Stimulated activated CD4-positive, alpha-beta T cell treated with anti-CD3 and anti-CD28 coated beads, TNF-alpha, amount 100 ng/mL, for 1 hour (primary cell): Measurements from ENCODE around the gene PDILT.

Experiments
- DNase-seq, 3 donors: peaks; one replicate each; pipeline ENCODE4 v3.0.0-alpha.2; 2020; ENCODE audit warnings: low read depth in 3 of 3, low spot score in 1 of 3

The PDILT gene

DNA sequence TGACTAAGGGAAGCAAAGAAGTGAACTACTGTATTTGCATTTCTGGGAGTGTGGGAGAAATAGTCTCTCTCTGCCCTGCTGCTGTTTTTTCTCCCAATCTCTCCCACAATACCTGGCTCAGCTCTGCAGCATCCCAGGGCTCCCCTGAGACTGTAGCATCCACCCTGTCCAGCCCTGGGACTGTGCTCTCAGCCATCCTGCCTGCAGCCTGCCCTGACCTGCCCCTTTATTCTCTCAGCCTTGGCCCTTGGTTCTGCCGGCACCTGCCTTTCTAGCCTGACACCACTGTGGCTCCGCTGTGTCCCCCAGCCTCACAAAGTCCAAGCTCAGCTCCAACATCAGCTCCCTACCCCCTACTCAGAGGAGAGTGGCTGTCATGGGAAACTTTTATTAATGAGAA lies 1.9 kb downstream of the PDILT start:
- no peak for DNase-seq

DNA sequence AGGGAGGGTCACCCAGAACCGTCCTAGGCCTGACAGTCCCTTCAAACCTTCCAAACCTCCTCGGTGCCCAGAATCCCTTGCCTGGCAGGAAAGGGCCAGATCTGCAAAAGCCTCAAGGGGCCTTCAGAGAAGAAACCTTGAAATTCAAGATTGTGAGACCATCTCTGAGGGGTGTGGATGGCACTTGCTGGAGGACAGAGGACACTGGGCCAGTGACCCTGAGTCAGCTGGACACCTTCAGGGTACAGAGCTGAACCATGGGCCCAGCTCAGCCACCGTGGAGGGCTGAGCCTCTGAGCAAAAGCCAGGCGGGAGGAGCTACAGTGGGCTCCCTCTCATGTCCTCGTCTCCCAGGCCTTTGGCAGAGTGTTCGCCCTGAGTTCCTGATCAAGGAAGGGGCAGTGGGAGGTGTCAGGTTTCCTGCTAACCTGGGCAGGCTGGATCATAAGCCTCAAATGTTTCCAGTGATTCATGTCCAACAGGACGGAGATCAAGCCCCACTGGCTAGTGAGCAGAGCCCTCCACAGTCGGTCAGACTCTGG lies 3.0 kb downstream of the PDILT start:
- no peak for DNase-seq

DNA sequence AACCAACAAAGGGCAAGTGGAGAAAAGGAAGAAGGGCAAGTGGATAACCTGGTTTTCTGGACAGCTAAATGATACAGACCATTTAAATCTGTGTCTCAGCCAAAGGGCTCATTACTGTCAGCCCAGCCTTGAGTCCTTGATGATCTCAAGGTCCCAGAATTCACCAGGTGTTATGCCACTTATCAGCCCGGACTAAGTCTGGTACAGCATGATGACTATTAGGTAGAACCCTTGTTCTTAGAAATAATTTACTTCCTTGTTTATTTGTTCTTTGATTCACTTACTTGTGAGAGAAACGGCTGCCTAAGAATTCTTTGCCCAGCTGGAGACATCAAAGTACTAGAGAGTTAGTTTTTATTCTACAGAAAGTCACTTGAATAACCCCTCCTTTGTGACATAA lies 3.5 kb downstream of the PDILT start:
- no peak for DNase-seq

DNA sequence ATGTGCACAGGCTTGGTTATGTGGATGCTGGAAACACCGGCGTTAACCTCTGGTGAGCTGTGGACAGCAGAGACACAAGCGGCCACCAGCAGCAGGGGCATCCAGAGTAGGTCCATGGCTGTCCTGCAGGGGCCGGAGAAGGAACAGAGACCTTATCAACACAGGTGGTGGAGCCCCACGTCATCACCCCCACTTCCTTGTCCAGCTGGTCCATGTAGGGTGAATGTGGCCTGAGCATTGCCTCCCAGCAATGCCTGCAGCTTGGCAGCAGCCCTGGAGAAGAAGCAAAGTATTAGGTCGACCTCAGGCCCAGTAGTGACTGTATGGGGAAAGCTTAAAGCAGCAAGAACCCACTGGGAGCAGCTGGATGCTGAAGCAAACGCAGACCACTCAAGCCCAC lies 5.4 kb downstream of the PDILT start:
- no peak for DNase-seq

DNA sequence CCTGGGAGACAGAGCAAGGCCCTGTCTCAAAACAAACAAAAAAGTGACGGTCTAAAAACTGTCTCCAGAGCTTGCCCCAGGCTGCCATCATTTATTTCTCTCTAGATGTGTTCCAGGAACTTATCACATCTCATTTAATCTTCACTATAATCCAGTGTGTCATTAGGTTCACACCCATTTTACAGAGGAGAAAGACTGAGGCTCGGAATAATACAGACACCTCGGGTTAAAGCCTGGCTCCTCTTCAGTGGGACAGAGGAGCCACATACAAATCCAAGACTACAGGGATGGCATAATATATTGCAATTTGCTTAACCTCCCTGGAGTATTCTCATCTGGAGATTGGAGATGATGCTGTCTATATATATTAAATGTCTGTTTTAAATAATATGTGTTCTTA lies 5.9 kb downstream of the PDILT start:
- DNase-seq: no peak

DNA sequence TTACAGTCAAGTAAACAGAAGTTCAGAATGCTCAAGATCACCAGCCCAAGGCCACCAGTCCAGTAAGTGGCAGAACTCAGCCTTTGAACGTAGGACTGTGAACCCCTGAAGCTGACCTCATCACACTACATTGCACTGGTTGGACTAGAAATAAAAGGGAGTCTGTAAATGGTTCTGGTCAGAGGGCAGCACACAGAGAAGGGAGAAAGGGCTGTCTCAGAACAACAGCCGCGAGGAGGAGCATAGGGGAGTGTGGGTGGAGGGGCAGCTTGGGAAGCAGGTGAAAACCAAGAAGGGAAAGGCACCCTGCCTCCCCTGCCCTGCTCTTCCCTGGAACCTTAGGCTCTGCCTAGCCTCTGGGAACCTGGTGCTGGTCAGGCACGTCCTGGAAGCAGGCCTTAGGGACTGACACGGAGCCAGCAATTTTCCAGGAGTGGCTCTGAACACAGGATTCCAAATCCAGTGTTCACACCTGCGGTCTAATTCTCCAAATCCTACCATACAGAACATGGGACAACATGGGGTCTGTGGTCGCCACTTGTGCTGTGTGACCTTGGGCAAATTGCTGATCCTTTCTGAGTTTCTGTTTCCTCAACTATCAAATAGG lies 7.0 kb downstream of the PDILT start:
- no peak for DNase-seq

DNA sequence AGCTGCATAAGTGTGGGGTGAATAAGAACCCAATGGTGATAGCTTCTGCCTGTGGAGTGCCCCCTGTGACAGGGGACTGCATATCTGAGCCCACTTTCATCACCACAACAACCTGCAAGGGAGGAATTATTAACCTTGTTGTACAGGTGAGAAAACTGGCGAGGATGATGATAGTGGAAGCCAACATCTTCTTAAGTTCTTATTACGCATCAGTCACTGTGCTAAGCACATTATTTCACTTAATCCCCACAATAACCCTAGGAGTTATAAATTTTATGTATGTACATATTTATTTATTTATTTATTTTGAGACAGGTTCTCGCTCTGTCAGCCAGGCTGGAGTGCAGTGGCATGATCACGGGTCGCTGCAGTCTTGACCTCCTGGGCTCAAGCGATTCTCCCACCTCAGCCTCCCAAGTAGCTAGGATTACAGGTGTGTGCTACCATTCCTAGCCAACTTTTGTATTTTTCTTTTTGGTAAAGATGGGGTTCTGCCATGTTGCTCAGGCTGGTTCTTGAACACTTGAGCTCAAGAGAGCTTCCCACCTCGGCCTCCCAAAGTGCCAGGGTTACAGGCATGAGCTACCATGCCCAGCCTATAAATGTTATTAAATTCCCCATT lies 7.6 kb downstream of the PDILT start:
- no peak for DNase-seq

DNA sequence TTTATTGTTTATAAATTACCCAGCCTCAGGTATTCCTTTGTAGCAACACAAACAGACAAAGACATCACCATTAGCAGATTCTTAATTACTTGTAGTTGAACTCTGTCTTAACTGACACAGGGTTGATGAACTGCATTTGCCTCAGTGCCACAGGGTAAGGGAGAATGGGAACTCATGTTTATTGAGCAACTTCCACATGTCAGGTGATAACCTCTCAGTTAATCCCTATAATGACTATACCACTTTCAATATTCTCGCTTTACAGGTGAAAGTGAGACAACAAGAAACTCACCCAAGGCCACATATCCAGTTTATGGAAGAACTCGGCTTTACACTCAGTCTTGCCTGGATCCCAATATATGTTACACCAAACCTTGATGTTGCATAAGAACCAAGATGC lies 8.6 kb downstream of the PDILT start:
- DNase-seq: no peak

DNA sequence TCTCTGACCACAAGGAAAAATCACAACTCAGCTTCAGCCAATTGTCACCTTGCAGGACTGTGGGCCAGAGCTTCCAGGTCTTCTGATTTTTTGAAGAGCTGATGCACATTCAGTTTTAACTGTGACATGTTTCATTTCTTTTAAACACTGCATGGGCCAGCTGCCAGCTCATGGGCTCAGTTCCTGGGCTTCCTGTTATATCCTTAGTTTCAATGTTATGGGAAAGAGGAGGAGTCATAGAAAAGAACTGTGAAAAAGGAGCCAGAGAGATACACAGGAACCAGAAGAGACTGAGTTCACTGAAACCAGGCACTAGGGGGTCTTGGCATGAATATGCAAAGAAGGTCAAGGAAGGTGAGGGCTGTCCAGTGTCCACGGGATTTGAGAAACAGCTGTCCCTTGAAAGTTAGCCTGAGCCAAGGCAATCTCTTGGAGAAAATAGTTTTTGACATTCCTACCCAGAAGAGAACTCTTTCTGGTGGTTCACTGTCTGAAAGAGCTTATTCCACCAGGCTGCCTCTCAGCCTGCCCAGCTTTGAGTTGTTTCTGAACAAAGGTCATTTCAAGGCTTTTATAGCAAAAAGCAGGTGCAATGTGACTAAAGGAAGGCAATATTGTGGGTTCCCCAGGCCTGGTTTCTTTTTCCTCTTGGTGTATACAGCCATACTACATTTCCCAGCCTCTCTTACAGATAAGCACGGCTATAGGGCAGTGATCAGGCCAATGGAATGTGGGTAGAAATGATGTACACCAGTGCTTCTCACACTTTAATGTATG lies 10.5 kb downstream of the PDILT start:
- DNase-seq: no peak

DNA sequence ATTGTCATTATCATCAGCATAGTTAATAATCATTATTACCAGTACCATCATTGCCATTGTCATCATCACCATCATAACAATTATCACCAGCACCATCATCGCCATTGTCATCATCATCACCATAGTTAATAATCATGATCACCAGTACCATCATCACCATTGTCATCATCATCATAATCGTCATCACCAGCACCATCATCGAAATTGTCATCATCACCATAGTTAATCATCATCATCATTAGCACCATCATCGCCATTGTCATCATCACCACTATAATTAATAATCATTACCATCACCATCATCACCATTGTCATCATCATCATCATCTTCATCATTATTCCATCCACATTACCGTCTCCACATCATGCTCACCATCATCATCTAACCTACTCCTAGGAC lies 13.5 kb downstream of the PDILT start:
- no peak for DNase-seq

DNA sequence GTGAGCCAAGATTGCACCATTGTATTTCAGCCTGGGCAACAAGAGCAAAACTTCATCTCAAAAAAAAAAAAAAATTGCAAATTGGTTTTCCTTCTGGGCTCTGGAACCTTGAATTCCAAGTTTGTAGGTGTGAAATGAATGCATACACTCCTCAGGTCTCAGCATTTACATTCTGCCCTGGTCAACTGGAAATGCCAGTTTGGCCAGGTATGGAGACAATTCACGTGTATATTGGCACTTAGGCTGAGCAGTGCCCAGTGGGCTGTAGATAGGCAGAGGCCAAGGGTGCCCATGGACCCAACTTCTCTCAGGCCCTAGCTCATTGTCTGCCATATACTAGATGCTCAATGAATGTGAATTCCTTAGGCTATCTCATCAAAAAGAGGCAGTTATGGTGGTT lies 15.7 kb downstream of the PDILT start:
- DNase-seq: no peak

DNA sequence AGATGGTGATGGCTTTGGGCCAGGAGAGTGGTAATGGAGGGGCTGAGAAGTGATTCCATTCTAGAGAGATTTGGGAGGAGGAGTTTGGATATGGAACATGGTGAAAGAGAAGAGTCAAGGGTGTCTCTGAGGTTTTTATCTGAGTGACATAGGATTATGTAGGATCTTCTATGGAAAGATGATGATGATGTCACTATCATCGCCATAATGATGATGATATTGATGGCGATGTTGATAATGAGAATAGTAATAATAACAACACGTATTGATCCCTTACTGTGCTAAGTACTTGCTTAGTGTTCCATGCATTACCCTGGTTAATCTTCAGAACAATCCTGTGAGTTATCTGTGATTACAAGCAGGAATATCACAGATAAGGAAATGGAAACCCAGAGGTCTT lies 16.6 kb downstream of the PDILT start:
- no peak for DNase-seq

DNA sequence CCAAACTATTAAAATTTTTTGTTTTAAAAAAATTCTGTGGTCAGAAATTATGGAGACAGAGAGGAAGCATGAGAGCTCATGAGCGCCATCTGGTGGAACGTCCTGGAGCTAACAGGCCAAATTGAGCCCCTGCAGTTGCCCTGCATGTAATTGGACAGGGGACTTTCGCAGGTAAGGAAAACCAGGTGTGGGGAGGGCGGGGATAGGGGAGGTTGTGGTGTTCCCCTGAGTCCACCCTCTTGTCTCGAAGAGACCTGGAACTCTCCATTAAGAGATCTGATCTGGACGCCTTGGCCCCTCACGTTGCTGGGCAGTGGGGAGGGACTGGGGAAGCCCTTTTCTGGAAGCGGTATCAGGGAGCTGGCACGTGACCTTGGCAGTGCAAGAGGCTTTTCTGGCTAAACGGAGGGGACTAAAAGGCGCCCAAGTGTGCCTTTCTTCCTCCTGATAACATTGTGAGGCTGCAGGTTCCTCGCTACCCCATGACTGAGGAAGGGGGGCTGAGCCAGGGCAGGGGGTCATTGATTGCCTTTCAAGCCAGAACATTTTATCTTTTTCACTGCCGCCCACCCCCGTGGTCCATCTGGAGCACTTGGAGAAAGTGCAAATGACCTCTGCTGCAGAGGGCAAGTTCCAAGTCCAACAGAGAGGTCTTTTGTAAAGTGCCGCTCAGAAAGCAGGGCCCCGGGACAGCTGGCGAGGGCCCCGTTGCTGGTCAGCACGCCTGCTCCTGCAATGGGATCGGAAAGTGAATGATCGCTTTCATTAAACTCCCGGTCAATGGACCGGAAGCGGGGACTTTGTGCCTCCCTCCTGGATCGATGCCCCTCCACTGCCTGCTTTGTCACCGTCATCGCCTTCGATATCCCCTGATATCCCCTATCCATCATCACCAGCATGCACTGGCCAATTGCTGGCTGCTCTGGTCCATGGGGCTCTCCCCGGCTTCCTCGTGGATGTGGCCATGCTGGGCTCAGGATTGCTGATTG lies 18.4 kb downstream of the PDILT start:
- DNase-seq: peak in 1 of 3 donors; percentile 43

DNA sequence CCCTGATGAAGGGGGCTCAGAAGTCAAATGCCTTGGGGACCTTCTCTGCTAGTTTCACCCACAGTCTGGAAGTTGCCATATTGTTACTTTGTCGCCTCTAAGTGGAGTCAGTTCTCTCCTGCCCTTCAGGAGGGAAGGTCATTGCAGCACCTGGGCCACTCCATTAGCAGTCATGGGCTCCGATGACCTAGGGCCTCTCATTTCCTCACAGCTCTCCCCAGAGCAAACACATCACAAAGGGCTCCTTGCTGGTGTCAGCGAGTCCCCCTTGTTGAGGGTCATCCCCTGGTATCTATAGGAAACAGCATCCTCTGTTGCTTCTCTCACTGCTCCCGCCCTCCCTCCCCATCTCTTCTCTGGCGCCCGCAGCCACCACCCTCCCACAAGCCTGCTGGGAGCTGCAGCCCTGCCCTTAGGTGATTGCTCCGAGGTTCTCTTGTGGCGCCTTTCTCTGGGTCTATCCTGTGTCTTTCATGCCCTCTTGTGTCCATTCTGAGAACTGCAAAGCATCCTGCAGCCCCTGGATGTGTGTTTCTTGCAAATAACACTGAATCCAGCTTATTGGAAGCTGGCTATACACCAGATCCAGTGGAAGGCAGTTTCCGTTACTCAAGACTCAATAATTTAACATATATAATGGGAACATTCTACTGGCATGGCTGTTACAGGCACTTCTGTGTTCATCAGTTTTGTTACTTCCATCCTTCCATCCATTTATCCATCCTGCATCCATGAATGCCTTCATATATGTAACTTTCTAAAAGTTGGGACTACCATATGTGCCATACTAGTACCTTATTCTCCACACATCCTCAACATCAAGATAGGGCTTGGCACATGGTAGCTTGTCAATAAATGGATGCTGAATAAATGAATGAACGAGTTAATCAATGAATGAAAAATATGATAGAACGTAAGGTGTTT lies 21.2 kb downstream of the PDILT start:
- peak in 1 of 3 donors; percentile 8 for DNase-seq

DNA sequence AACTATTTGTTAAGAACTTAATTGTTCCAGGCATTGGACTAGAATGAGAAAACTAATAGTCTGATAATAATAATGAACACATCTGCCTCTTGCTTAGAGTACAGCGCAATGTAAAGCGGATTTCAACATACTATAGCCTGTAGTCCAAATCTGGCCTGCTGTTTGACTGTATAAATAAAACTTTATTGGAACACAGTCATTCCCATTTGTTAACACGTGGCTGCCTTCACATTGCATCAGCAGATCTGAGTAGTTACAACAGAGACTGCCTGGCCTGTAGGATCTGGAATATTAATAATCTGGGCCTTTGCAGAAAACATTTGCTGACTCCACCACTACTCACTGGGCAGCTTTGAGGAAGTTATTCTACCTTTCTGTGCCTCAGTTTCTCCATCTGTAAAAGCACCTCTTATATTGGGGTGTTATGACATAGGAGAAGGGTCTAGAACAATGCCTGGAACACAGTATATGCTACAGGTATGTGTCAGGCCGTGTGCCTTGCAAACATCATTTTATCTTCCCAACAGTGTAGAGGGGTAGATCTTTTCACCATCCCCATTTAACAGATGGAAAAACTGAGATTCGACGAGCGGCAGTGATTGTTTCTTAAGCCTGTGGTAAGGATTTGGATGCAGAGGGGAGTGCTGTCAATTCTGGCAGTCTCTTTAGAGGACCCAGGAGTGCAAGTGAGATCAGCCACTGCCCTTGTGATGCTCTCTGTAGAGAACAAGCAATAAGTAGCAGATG lies 22.2 kb downstream of the PDILT start:
- DNase-seq: no peak

DNA sequence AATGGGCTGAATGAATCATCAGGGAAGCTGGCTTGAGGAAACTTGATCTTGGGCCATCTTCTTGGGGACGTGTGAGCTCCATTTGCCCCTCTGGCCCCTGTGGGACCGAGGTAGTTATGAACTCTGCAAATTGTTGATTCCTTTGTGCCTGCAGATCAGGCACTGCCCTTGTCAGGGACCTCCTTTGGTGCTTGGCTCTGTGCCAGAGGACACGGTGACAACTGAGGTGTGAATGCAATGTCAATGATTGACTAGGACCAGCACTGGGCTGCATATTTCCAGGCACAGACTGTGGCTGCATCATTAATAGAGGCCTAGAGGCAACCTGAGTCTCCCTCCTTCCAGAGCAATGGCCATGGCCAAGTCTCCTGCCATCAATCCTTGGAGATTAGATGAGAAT lies 23.8 kb downstream of the PDILT start:
- DNase-seq: no peak

DNA sequence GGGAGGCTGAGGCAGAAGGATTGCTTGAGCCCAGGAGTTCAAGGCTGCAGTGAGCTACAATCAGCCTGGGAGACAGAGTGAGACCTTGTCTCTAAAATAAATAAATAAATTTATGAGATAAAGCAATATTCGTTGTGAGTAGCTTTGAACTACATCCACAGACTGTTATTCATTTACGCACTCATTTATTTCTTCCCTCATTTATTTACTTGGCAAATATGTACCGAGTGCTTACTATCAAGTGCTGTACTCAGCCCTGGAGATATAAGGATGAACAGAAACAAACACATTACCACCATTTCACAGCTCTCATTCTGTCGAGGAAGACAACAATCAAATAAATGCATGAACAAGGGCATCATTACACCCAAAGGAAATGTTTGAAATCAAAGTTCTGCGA lies 27.4 kb downstream of the PDILT start:
- no peak for DNase-seq

DNA sequence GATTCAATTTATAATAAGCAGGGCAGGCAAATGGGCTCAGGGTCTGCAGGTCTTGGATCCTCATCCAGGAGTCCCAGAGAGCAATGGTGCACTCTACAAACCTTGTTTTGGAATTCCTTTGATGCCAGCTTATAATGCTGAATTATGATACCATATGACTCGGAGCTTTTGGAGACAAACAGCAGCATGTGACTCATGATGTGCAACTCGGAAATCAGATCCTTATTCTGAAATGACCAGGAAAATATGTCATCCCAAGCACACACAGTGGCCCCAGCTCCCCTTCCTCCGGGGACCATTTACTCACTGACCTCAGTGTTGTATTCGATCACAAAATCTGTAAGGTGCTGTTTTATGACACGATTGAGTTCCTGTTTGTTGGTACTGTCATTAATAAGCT lies 31.8 kb downstream of the PDILT start:
- DNase-seq: no peak

DNA sequence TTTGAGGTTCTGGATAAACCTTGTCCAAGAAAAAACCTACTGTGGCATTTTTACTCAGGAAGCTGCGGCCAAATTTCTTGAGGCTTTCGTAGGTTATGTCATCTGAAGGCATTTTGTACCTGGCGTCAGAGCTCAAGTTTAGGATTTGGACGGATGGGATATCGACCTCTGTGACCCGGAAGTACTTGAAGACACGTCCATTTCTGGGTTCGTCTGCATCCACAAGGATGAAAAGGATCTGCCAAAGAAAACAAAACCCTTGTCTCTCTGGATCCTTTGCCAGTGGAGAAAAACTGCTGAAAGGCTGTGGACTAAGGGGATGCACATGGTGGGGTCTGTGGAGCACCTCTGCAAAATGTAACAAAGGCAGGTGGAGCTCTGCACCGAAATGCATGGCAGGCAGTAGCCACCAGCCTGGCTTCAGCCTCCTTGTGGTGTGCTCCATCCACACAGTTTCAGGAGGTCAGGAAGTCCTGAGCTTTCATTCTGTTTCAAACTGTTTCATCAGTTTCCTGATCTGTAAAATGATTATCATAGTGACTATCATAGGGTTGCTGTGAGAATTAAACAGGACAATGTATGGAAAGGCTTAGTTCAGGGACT lies 35.0 kb downstream of the PDILT start:
- no peak for DNase-seq
